GM12892 (cell line): ENCODE results near the gene FLOT2.

Experiments used
- POLR2A ChIP-seq: IDR thresholded peaks from 2 replicates; pipeline ENCODE4 v1.6.1; 2011; ENCODE audit warnings: low read depth, low read length, control low read depth
- POLR2AphosphoS5 ChIP-seq: IDR thresholded peaks from 2 replicates; pipeline ENCODE4 v1.6.1; 2011; ENCODE audit warnings: low read depth, low read length, control low read depth
- TAF1 ChIP-seq: IDR thresholded peaks from 2 replicates; pipeline ENCODE4 v1.6.1; 2011; ENCODE audit warnings: low read depth, mild to moderate bottlenecking, control low read depth, low read length, borderline replicate concordance

DNA sequence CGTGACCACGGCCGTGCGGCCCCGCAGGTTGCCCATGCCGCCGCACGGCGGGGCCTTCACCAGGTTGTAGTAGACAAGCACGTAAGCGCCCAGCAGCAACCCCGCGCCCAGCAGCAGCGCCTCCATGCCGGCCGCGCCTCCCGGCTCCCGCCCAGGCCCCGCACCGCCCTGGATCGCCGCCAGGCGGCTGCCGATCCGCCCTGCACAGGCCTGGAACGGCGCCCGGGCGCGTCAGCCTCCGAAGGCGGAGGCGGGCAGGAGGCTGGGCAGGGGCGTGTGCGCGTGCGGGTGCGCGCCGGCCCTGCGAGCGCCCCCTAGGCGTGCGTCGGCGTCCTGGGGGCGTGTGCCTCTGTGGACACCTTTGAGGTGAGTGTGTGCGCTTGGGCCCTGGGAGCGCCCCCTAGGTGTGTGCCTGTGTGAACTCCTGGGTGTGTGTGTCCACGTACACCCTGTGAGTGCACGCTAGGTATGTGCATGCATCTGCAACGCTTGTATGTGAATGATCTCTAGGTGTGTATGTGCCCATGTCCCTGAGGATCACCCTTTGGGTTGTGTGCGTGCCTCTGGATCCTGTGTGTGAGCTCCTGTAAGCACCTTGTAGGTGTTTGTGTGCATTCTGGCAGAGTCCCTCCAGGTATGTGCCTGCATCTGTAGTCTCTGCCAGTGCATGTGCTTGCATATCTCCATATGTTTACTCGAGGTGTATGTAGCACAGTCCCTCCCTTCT lies 5.4 kb upstream of the FLOT2 start, which contains the start of gene DHRS13:
- TF ChIP-seq POLR2AphosphoS5 (peak; percentile 44; the same call in 1 of the 2 replicates), POLR2A (no peak), TAF1 (0 out of 2 replicates have a peak, but pooled peaks have one; percentile 56)
